GM12878 (cell line): ENCODE data around the gene MYL6B. TPM values are rescaled to one million over a fixed set of nuclear protein-coding genes. Genes with fewer than 3 reads are reported as not detected.

ENCODE experiments used
- CBX5 ChIP-seq: sonication (generic); IDR thresholded peaks from 2 replicates; pipeline ENCODE4 v1.6.1; 2016; ENCODE audit warnings: low read depth, moderate library complexity, mild to moderate bottlenecking, inconsistent platforms
- E2F4 ChIP-seq: IDR thresholded peaks from 2 replicates; pipeline ENCODE4 v1.6.1; 2012; ENCODE audit warnings: low read depth, low read length, improper control_type of control experiment
- EP300 ChIP-seq, 2 experiments: fragments of 150-350 bp in 1 of 2; IDR thresholded peaks; 2 replicates each; pipeline ENCODE4 v1.6.1; 2011 to 2012; ENCODE audit warnings: low read depth in 2 of 2, low read length in 2 of 2, borderline replicate concordance in 1 of 2, improper control_type of control experiment in 1 of 2, inconsistent platforms in 1 of 2; ENCODE audit not compliant: control insufficient read depth in 1 of 2
- EZH2 ChIP-seq: IDR thresholded peaks from 2 replicates; pipeline ENCODE4 v1.6.1; 2012; ENCODE audit warnings: low read depth, mild to moderate bottlenecking, control low read depth, inconsistent platforms, low read length, borderline replicate concordance; ENCODE audit not compliant: control insufficient read depth
- IKZF1 ChIP-seq: fragments of 450-650 bp; conservative IDR thresholded peaks from 2 replicates; pipeline ENCODE4 v1.6.1; 2017; ENCODE audit warnings: antibody characterized with exemption, mild to moderate bottlenecking
- IRF3 ChIP-seq: fragments of 450-650 bp; IDR thresholded peaks from 2 replicates; pipeline ENCODE4 v1.6.1; 2014; ENCODE audit warnings: mild to moderate bottlenecking
- JUND ChIP-seq: IDR thresholded peaks from 2 replicates; pipeline ENCODE4 v1.6.1; 2012; ENCODE audit warnings: low read depth, mild to moderate bottlenecking, low read length, improper control_type of control experiment, moderate library complexity
- NKRF ChIP-seq: fragments of 450-650 bp; conservative IDR thresholded peaks from 2 replicates; pipeline ENCODE4 v1.6.1; 2017; ENCODE audit warnings: mild to moderate bottlenecking, moderate library complexity
- NR2C1 ChIP-seq: fragments of 450-650 bp; IDR thresholded peaks from 2 replicates; pipeline ENCODE4 v1.6.1; 2017; ENCODE audit warnings: antibody characterized with exemption, mild to moderate bottlenecking, moderate library complexity
- ZBED1 ChIP-seq: IDR thresholded peaks from 2 replicates; pipeline ENCODE4 v1.6.1; 2016; ENCODE audit warnings: borderline replicate concordance
- polyA plus RNA-seq, 11 experiments: library from polyadenylated mRNA; depleted of rRNA in 4 of 11; unstranded in 6 of 11; stranded (reverse) in 5 of 11; fragments of >200 nt; fragmentation: Nextera tagmentation in 4 of 11; fragmentation: Illumina TruSeq in 1 of 11; extraction: Ambion mirVana in 4 of 11; extraction: Trizol in 1 of 11; gene quantifications; 1 replicate in 1 of 11; 2 replicates in 10 of 11; pipeline versions ENCODE4 v1.2.1 to v1.2.3, GENCODE V29; 2011 to 2016; ENCODE audit warnings: inconsistent platforms in 2 of 11, missing spikeins in 2 of 11, low read depth in 1 of 11
- total RNA-seq, 4 experiments: library from RNA; depleted of rRNA in 3 of 4; stranded (reverse); fragments of >200 nt in 3 of 4; fragmentation: Illumina TruSeq in 1 of 4; extraction: Trizol in 1 of 4; gene quantifications; 2 replicates each; pipeline versions ENCODE4 v1.2.1 to v1.2.3, GENCODE V29; 2013 to 2021

The MYL6B gene
- total and polyA plus RNA-seq, 10 of the 15 experiments (the other 5 are each of a cell fraction or from before 2014, with no cell fraction given), result 75.5 to 153 (median 114) TPM

GRCh38 chr12:56127888-56128669, 24.3 kb upstream of the MYL6B start, which contains the start of gene ESYT1 (continued):
- peak; percentile 71 for TF ChIP-seq NKRF
- TF ChIP-seq E2F4, result peak; percentile 88
- TF ChIP-seq JUND, result peak; percentile 95
- no peak for TF ChIP-seq NR2C1
- TF ChIP-seq EZH2, result no peak
- TF ChIP-seq CBX5, result no peak
- peak; percentile 34 for TF ChIP-seq IKZF1
- no peak for TF ChIP-seq ZBED1
- peak in 1 of 2 experiments; percentile 17; a peak in 1 of 4 replicates for TF ChIP-seq EP300 (IDR thresholded peaks at IDR 0.05; ENCODE audit: borderline replicate concordance in 1 of 2, control insufficient read depth in 1 of 2, low read depth in 2 of 2, low read length in 2 of 2)
- peak; percentile 64; the same call in 1 of the 2 replicates for TF ChIP-seq IRF3
- TF ChIP-seq, all 136 proteins: peak for 39
